Germinal center (tissue), 1 donor: ENCODE measurements around the gene HMX2.

Experiments used
- DNase-seq: peaks from one replicate; pipeline ENCODE4 v3.0.0; 2012; ENCODE audit warnings: mixed read lengths, low spot score

Gene HMX2

DNA sequence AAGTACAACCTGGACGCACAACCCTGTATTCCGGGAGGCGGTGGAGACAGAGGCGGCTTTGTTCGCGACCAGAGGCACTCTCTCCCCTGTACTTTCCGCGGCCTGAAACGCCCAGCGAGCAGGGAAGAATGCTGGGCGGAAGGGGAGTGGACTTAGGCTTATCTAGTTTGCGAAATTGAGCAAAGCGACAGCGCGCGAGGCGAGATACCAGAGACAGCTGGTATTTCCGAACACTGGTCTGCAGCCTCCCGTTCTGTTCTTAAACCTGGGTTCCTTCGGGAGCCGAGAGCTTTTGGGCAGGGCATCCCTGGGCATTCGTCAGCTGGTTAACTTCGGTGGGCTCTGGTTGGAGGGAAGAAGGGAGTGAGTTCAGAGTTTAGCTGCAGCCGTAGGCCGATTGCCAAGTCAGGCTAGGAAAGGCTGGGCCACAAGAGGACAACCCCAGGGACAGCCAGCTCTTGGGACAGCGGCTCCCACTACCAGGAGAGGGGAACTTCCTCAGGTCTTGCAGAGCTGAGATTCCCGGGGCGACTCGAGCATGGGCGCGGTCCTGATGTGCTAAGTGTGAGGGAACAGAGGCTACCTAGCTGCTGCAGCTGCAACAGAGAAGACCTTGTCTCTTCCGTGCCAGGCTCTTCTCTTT is 8.3 kb upstream of the HMX2 start:
- DNase-seq, result no peak

DNA sequence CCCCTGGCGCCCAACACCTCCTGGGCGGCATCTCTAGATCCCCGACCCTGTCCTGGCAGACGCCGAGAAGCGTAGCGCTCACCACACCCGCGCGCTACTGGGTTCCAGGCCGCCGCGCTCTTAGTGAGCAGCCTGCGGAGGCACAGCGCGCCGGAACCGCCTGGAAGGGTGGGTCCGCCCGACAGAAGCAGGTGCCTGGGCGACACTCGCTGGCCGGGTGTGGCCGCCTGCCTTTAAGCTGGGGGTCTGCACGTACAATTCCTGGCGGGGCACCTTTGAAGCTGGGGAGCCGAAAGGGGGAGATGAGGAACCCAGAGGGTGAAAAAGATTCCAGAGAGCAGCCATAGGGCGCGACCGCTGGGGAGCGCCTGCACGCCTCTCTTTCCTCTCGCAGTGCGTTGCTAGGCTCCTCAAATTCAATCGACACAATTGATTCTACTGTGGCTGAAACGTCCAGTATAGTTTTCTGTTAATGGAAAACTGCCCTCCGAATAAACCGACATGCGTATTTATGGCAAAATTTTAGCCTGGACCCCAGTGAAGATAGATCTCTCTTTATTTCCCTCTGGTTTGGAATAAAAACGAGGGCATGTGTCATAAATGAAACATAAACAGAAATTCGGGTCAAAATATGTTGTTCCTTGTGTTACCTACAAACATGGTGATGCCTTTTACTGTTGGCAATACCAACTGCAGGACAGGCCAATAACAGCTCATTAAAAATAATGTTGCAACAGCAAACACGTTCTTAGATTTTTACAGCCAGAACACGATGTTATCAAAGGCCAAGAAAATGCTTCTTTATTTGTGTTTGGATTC is 7.6 kb upstream of the HMX2 start:
- no peak for DNase-seq

- DNase-seq, result no peak
Observed at GRCh38 chr10:123140983-123141390, 6.9 kb upstream of the HMX2 start.

- no peak for DNase-seq
Observed at GRCh38 chr10:123141791-123142700, 5.9 kb upstream of the HMX2 start.

- DNase-seq, result no peak
Observed at GRCh38 chr10:123142701-123143161, 5.2 kb upstream of the HMX2 start.

DNA sequence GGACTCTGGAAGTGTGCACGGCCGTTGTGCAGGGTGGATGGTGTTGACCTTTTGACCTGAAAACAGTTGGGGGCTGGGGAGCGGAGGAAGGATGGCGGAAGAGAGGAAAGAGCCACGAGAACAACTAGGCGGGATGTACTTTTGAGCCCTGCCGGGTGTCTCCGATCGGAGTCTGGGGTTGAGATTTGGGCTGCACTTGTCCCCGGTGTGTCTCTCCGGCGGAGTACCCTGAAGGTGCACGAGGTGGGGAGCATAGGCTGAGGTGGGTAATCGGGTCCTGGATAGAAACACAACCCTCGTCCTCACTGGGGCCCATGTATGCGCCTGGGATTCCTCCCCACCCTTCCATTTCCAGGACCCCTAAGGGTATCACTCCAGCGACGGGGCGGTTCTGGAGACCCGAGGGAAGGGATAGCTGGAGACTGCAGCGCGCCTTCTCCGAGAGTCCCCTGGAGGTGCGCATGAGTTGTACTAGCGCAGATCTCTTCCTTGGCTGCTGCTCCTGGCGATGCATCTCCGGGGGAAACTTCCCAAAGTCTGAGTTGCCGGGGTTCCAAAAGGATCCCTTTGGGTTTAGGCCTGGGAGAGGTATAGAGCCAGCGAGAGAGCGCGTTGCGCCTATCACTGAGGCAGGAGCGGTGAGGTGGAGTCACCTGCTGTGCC is 4.6 kb upstream of the HMX2 start:
- DNase-seq, result no peak

GRCh38 chr10:123143825-123144168 is 4.1 kb upstream of the HMX2 start:
- no peak for DNase-seq

GRCh38 chr10:123144697-123145541 is 3.0 kb upstream of the HMX2 start:
- no peak for DNase-seq

GRCh38 chr10:123145542-123146012 is 2.4 kb upstream of the HMX2 start:
- DNase-seq, result no peak

- DNase-seq, result no peak
Observed at GRCh38 chr10:123146013-123146893, 1.7 kb upstream of the HMX2 start.

DNA sequence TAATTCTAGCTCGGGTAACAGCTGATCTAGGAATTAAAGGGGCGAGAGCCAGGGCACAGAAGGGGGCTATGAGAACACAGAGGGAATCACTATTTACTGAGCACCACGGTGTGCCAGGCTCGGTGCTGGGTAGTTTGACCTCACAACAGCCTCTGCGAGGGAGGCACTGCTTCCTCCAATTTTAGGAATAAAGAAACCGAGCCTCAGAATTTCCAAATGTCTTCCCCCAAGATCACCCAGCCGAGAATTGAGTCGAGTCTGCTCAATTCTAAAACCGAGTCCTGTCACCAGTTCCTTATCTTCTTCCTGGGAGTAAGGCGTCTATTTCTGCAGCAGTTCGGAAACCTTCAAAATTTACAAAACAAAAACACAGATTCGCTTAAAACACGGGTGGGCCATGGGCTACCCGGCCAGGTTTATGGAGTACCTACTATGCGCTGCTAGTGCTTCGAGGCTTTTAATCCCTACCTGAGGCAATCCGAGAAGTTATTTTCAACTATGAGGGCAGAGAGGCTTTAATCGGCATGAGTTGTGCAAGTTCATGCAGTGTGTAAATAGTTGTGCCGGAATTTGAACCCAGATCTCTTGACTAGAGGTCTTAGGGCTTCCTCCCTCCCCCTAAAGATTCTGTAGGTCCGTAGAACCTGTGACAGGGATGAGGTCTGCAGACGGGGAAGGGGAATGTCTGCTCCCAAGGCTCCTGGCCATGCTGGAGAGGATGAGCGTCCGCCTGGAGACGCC is 872 bp upstream of the HMX2 start:
- no peak for DNase-seq

DNA sequence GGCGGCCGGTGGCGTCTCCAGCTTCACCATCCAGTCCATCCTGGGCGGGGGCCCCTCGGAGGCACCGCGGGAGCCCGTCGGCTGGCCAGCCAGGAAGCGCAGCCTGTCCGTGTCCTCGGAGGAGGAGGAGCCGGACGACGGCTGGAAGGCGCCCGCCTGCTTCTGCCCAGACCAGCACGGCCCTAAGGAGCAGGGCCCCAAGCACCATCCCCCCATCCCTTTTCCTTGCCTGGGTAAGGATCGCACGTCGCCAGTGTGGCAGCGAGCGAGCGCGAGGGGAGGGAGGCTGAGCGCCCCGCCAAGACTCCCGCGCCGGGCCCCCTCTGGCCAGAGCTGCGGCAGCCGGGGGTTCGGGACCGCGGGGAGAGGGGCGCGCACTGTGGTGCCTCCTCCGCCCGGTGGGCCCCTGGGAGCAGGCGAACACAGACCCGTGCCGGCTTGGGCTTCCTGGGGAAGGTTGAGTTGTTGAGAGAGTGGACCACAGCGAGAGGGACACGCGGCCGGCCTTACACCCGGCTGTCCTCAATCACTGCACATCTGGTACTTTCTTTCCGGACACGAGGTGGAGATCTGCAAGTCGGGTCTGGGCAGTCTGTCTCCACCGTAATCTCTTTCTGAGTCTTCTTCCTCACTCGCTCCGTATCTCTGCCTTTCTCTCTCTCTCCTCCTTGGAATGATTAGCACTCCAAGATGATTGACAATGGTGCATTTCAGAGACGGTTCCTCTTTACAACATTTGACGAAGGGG is 652 bp downstream of the HMX2 start:
- no peak for DNase-seq

- DNase-seq, result no peak
Observed at GRCh38 chr10:123149162-123149567, 1.2 kb downstream of the HMX2 start.

DNA sequence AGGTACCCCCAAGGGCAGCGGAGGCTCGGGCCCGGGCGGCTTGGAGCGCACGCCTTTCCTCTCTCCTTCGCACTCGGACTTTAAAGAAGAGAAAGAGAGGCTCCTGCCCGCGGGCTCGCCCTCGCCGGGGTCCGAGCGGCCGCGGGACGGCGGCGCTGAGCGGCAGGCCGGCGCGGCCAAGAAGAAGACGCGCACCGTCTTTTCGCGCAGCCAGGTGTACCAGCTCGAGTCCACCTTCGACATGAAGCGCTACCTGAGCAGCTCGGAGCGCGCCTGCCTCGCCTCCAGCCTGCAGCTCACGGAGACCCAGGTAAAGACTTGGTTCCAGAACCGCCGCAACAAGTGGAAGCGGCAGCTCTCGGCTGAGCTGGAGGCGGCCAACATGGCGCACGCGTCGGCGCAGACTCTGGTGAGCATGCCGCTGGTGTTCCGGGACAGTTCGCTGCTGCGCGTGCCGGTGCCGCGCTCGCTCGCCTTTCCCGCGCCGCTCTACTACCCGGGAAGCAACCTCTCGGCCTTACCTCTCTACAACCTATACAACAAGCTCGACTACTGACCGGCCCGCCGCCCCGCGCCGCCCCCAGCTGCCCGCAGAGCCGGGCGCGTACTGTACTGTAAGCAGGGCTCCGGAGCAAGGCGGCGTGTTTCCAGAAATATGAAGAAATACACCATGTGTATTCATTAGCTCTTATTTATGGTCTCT is 1.8 kb downstream of the HMX2 start:
- DNase-seq, result no peak

DNA sequence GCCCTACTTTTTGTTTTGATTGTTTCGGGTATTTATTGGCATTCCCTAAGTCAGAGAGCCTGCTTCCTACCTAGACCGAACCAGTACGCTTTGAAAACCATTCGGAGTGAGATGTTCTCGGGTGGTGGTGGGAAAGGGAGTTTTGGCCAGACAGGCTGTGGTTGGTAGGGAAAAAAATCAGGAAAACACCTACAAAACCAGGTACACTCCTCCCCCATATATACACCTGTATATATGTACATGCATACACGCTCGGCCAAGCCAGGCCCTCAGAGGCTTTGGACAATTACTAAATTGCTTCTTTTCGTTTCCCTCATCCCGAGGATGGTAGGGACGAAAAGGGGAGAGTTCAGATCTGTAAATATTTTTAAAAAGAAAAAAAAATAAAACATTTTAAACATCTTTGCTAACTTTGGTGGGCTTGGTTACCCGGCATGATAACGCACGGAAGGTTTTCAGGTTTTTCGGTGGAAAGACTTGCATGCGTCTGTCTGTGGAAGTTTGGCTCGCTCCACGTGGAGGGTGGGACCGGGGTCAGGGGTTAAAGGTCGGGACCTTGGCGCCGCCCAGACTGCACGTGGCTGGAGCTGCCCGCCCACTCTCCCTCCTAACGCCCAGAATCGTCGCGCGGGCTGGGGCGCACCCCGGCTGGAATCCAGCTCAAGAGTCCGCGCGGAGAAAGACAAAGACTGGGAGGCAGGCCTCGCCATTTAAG is 2.5 kb downstream of the HMX2 start:
- DNase-seq, result no peak

DNA sequence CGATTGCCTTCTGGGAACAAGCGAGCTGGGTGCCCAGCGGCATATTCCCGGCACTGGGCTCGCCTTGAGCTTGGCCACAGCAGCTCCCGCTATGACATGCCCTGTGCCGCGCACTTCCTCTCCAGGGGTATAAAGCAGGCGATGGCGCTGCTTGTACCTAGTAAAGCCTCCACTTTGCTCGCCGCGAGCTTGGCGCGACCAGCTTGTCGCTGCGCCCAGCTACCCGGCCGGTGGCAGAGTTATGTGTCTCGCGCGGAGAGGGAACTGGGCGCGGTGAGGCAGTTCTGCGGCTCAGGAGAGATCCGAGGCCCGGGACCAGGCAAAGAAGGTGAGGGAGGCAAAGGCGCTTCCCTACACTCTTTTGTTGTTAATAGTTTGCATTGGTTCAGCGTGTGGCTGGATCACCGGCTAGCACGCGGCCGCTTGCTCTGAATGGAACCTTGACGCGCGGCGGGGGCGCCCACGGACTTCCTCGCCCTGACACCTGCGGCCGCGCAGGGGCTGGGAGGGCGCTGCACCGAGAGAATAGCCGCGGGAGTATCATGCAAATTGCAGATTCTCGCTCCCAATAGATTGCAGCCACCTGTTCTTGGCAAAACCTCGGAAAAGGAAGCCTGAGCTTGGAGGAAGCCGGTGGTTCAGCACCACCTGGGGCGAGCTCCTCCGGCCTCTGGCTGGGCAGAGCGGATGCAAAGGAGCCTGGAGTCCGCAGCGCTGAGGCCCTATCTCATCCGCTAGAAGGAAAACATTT is 3.2 kb downstream of the HMX2 start:
- no peak for DNase-seq

DNA sequence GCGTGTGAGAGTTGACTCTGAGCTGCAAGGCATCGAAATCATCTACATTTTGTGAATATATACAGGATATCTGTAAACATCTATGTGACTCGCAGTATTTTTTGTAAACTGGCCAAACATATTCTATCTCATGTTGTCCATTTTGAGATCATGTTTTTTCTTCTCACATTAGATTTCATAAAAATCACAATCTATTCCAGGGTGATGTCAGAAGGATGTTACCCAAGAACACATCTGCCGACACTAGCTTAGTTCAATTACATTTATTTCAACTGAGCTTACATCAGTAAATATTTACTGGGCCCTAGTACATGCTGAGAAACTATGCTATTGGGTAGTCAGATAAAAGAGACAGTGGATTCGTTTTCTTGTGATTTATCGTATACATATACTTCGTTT is 3.8 kb downstream of the HMX2 start:
- no peak for DNase-seq
